Measurements from ENCODE around the gene SUGP1.

SUGP1 gene

GRCh38 chr19:19297759-19298158 lies 22.6 kb downstream of the SUGP1 start:
- no peak for DNase-seq
- Mint-ChIP-seq H3K27me3 (no peaks in the 10 kb centered on the region), H3K4me3 (no peak overlapping the region), H3K36me3 (ENCODE audit: low read depth) (peaks cover 86% of the 10 kb centered on the region), H3K4me1 (ENCODE audit: low read depth) (no peaks in the 10 kb centered on the region), H3K9me3 (peaks cover 3% of the 10 kb centered on the region), H3K27ac (no peak overlapping the region)

- no peak for DNase-seq
- Mint-ChIP-seq H3K4me1 (ENCODE audit: low read depth) (no peaks in the 10 kb centered on the region), H3K9me3 (peaks cover 3% of the 10 kb centered on the region), H3K27ac (no peak overlapping the region), H3K4me3 (no peak overlapping the region), H3K36me3 (ENCODE audit: low read depth) (peaks cover 88% of the 10 kb centered on the region), H3K27me3 (no peaks in the 10 kb centered on the region)
These were observed 23.2 kb downstream of the SUGP1 start for GRCh38 chr19:19296953-19297689.

GRCh38 chr19:19294914-19295313 lies 25.4 kb downstream of the SUGP1 start:
- DNase-seq, result no peak
- H3K36me3 Mint-ChIP-seq (ENCODE audit: low read depth), result peaks cover 84% of the 10 kb centered on the region
- H3K4me3 Mint-ChIP-seq, result no peak overlapping the region
- no peaks in the 10 kb centered on the region for H3K4me1 Mint-ChIP-seq (ENCODE audit: low read depth)
- H3K27me3 Mint-ChIP-seq, result no peaks in the 10 kb centered on the region
- no peak overlapping the region for H3K27ac Mint-ChIP-seq
- H3K9me3 Mint-ChIP-seq, result peaks cover 3% of the 10 kb centered on the region

GRCh38 chr19:19292607-19293006 lies 27.7 kb downstream of the SUGP1 start:
- Mint-ChIP-seq H3K27me3 (no peaks in the 10 kb centered on the region), H3K27ac (no peak overlapping the region), H3K36me3 (ENCODE audit: low read depth) (peaks cover 86% of the 10 kb centered on the region), H3K4me1 (ENCODE audit: low read depth) (no peaks in the 10 kb centered on the region), H3K4me3 (no peak overlapping the region), H3K9me3 (peaks cover 3% of the 10 kb centered on the region)
- no peak for DNase-seq

- Mint-ChIP-seq H3K27ac (no peak overlapping the region), H3K27me3 (no peaks in the 10 kb centered on the region), H3K36me3 (ENCODE audit: low read depth) (peaks cover 76% of the 10 kb centered on the region), H3K4me1 (ENCODE audit: low read depth) (no peaks in the 10 kb centered on the region), H3K4me3 (no peak overlapping the region), H3K9me3 (no peaks in the 10 kb centered on the region)
- no peak for DNase-seq
These were observed 34.6 kb downstream of the SUGP1 start for GRCh38 chr19:19285686-19286085.

- no peak for DNase-seq
- H3K4me1 Mint-ChIP-seq (ENCODE audit: low read depth), result no peaks in the 10 kb centered on the region
- H3K4me3 Mint-ChIP-seq, result no peak overlapping the region
- H3K9me3 Mint-ChIP-seq, result no peaks in the 10 kb centered on the region
- H3K36me3 Mint-ChIP-seq (ENCODE audit: low read depth), result peaks cover 87% of the 10 kb centered on the region
- H3K27ac Mint-ChIP-seq, result no peak overlapping the region
- no peaks in the 10 kb centered on the region for H3K27me3 Mint-ChIP-seq
These were observed 39.7 kb downstream of the SUGP1 start for GRCh38 chr19:19280561-19280960.

- Mint-ChIP-seq H3K4me1 (ENCODE audit: low read depth) (no peaks in the 10 kb centered on the region), H3K27ac (no peak overlapping the region), H3K4me3 (no peak overlapping the region), H3K36me3 (ENCODE audit: low read depth) (peaks cover 85% of the 10 kb centered on the region), H3K27me3 (no peaks in the 10 kb centered on the region), H3K9me3 (no peaks in the 10 kb centered on the region)
- no peak for DNase-seq
These were observed 40.5 kb downstream of the SUGP1 start for GRCh38 chr19:19279853-19280252.

GRCh38 chr19:19279062-19279612 lies 41.2 kb downstream of the SUGP1 start:
- Mint-ChIP-seq H3K27me3 (peaks cover 4% of the 10 kb centered on the region), H3K36me3 (ENCODE audit: low read depth) (peaks cover 80% of the 10 kb centered on the region), H3K4me1 (ENCODE audit: low read depth) (peaks cover under 1% of the 10 kb centered on the region), H3K27ac (no peak overlapping the region), H3K4me3 (no peak overlapping the region), H3K9me3 (no peaks in the 10 kb centered on the region)
- no peak for DNase-seq

- Mint-ChIP-seq H3K4me3 (no peak overlapping the region), H3K36me3 (ENCODE audit: low read depth) (peaks cover 72% of the 10 kb centered on the region), H3K27me3 (peaks cover 12% of the 10 kb centered on the region), H3K9me3 (no peaks in the 10 kb centered on the region), H3K27ac (no peak overlapping the region), H3K4me1 (ENCODE audit: low read depth) (peaks cover 9% of the 10 kb centered on the region)
- no peak for DNase-seq
These were observed 42.0 kb downstream of the SUGP1 start for GRCh38 chr19:19278315-19278714.

GRCh38 chr19:19276851-19277250 lies 43.5 kb downstream of the SUGP1 start:
- Mint-ChIP-seq H3K4me3 (no peak overlapping the region), H3K27me3 (peaks cover 20% of the 10 kb centered on the region), H3K4me1 (ENCODE audit: low read depth) (peaks cover 11% of the 10 kb centered on the region), H3K27ac (no peak overlapping the region), H3K36me3 (ENCODE audit: low read depth) (peaks cover 61% of the 10 kb centered on the region), H3K9me3 (no peaks in the 10 kb centered on the region)
- DNase-seq, result no peak

GRCh38 chr19:19276386-19276785 lies 43.9 kb downstream of the SUGP1 start:
- no peak for DNase-seq
- Mint-ChIP-seq H3K36me3 (ENCODE audit: low read depth) (peaks cover 56% of the 10 kb centered on the region), H3K4me1 (ENCODE audit: low read depth) (peaks cover 11% of the 10 kb centered on the region), H3K27ac (no peak overlapping the region), H3K27me3 (peaks cover 22% of the 10 kb centered on the region), H3K9me3 (no peaks in the 10 kb centered on the region), H3K4me3 (no peak overlapping the region)

- Mint-ChIP-seq H3K9me3 (no peaks in the 10 kb centered on the region), H3K36me3 (ENCODE audit: low read depth) (peaks cover 42% of the 10 kb centered on the region), H3K27me3 (peaks cover 22% of the 10 kb centered on the region), H3K4me3 (no peak overlapping the region), H3K4me1 (ENCODE audit: low read depth) (peaks cover 11% of the 10 kb centered on the region), H3K27ac (no peak overlapping the region)
- no peak for DNase-seq
These were observed 45.4 kb downstream of the SUGP1 start for GRCh38 chr19:19274716-19275565.

GRCh38 chr19:19274146-19274545 lies 46.2 kb downstream of the SUGP1 start:
- Mint-ChIP-seq H3K4me3 (no peak overlapping the region), H3K9me3 (no peaks in the 10 kb centered on the region)
- no peak for DNase-seq

GRCh38 chr19:19271828-19272599 lies 48.3 kb downstream of the SUGP1 start:
- no peak for DNase-seq
- H3K27me3 Mint-ChIP-seq, result peaks cover 22% of the 10 kb centered on the region
- H3K4me3 Mint-ChIP-seq, result no peak overlapping the region
- no peak overlapping the region for H3K27ac Mint-ChIP-seq
- H3K9me3 Mint-ChIP-seq, result no peaks in the 10 kb centered on the region
- peaks cover 11% of the 10 kb centered on the region for H3K4me1 Mint-ChIP-seq (ENCODE audit: low read depth)
- peaks cover 14% of the 10 kb centered on the region for H3K36me3 Mint-ChIP-seq (ENCODE audit: low read depth)

More at GRCh38 chr19:19274146-19274545, 46.2 kb downstream of the SUGP1 start:
- peaks cover 34% of the 10 kb centered on the region for H3K36me3 Mint-ChIP-seq (ENCODE audit: low read depth)
- no peak overlapping the region for H3K27ac Mint-ChIP-seq
- H3K4me1 Mint-ChIP-seq (ENCODE audit: low read depth), result peaks cover 11% of the 10 kb centered on the region
- H3K27me3 Mint-ChIP-seq, result peaks cover 22% of the 10 kb centered on the region

Data from activated T-cell treated with anti-CD3 and anti-CD28 coated beads, Interleukin-2, amount 50 U/mL, for 24 hours (primary cell).